ENCODE results near the gene CCDC120.

CCDC120 gene

GRCh38 chrX:49058794-49059193 lies at the start of gene CCDC120:
TSS of gene CCDC120 (plus strand) at chrX:49058999. CDS start at chrX:49062042, 3,043 bp downstream.
- H3K9ac ChIP-seq (ENCODE audit: low read length) = no peak within 1 kb of the TSS
- peaks cover 2% of the 10 kb centered on the region for H3K27me3 ChIP-seq (ENCODE audit: control insufficient read depth, insufficient read depth, low read length)
- H3K4me1 ChIP-seq (ENCODE audit: control insufficient read depth, insufficient read depth, low read length) = no peaks in the 10 kb centered on the region
- H3K27ac ChIP-seq (ENCODE audit: low read depth, low read length) = no peak within 1 kb of the TSS
- no peaks in the 10 kb centered on the region for H3K36me3 ChIP-seq (ENCODE audit: control insufficient read depth, insufficient read depth, low read length)
- H3K4me3 ChIP-seq (ENCODE audit: low read length) = peak within 1 kb of the TSS; percentile 45

GRCh38 chrX:49019050-49019449 lies 39.7 kb upstream of the CCDC120 start:
- no peak overlapping the region for H3K9ac ChIP-seq (ENCODE audit: low read length)
- no peak overlapping the region for H3K27ac ChIP-seq (ENCODE audit: low read depth, low read length)
- no peaks in the 10 kb centered on the region for H3K4me1 ChIP-seq (ENCODE audit: control insufficient read depth, insufficient read depth, low read length)
- no peak overlapping the region for H3K4me3 ChIP-seq (ENCODE audit: low read length)
- no peaks in the 10 kb centered on the region for H3K36me3 ChIP-seq (ENCODE audit: control insufficient read depth, insufficient read depth, low read length)
- H3K27me3 ChIP-seq (ENCODE audit: control insufficient read depth, insufficient read depth, low read length) = no peaks in the 10 kb centered on the region

GRCh38 chrX:49019599-49020249 lies 39.1 kb upstream of the CCDC120 start:
- Histone ChIP-seq H3K4me3 (ENCODE audit: low read length) (no peak overlapping the region), H3K36me3 (ENCODE audit: control insufficient read depth, insufficient read depth, low read length) (no peaks in the 10 kb centered on the region), H3K27me3 (ENCODE audit: control insufficient read depth, insufficient read depth, low read length) (no peaks in the 10 kb centered on the region), H3K4me1 (ENCODE audit: control insufficient read depth, insufficient read depth, low read length) (no peaks in the 10 kb centered on the region), H3K9ac (ENCODE audit: low read length) (no peak overlapping the region), H3K27ac (ENCODE audit: low read depth, low read length) (no peak overlapping the region)

- H3K27me3 ChIP-seq (ENCODE audit: control insufficient read depth, insufficient read depth, low read length) = no peaks in the 10 kb centered on the region
- H3K9ac ChIP-seq (ENCODE audit: low read length) = no peak overlapping the region
- no peak overlapping the region for H3K27ac ChIP-seq (ENCODE audit: low read depth, low read length)
- H3K4me1 ChIP-seq (ENCODE audit: control insufficient read depth, insufficient read depth, low read length) = no peaks in the 10 kb centered on the region
- H3K36me3 ChIP-seq (ENCODE audit: control insufficient read depth, insufficient read depth, low read length) = peaks cover 7% of the 10 kb centered on the region
- no peak overlapping the region for H3K4me3 ChIP-seq (ENCODE audit: low read length)
These were observed 28.9 kb upstream of the CCDC120 start for GRCh38 chrX:49029876-49030275.

GRCh38 chrX:49030283-49030682 lies 28.5 kb upstream of the CCDC120 start:
- Histone ChIP-seq H3K27me3 (ENCODE audit: control insufficient read depth, insufficient read depth, low read length) (no peaks in the 10 kb centered on the region), H3K4me1 (ENCODE audit: control insufficient read depth, insufficient read depth, low read length) (no peaks in the 10 kb centered on the region), H3K36me3 (ENCODE audit: control insufficient read depth, insufficient read depth, low read length) (peaks cover 7% of the 10 kb centered on the region), H3K4me3 (ENCODE audit: low read length) (no peak overlapping the region), H3K9ac (ENCODE audit: low read length) (no peak overlapping the region), H3K27ac (ENCODE audit: low read depth, low read length) (no peak overlapping the region)

GRCh38 chrX:49037883-49038475 lies 20.8 kb upstream of the CCDC120 start:
- Histone ChIP-seq H3K27me3 (ENCODE audit: control insufficient read depth, insufficient read depth, low read length) (no peaks in the 10 kb centered on the region), H3K27ac (ENCODE audit: low read depth, low read length) (no peak overlapping the region), H3K4me3 (ENCODE audit: low read length) (no peak overlapping the region), H3K9ac (ENCODE audit: low read length) (no peak overlapping the region), H3K4me1 (ENCODE audit: control insufficient read depth, insufficient read depth, low read length) (peaks cover 2% of the 10 kb centered on the region), H3K36me3 (ENCODE audit: control insufficient read depth, insufficient read depth, low read length) (peaks cover 17% of the 10 kb centered on the region)

GRCh38 chrX:49039598-49040375 lies 19.0 kb upstream of the CCDC120 start:
- no peak overlapping the region for H3K9ac ChIP-seq (ENCODE audit: low read length)
- H3K4me1 ChIP-seq (ENCODE audit: control insufficient read depth, insufficient read depth, low read length) = peaks cover 2% of the 10 kb centered on the region
- H3K27me3 ChIP-seq (ENCODE audit: control insufficient read depth, insufficient read depth, low read length) = no peaks in the 10 kb centered on the region
- H3K36me3 ChIP-seq (ENCODE audit: control insufficient read depth, insufficient read depth, low read length) = peaks cover 12% of the 10 kb centered on the region
- H3K4me3 ChIP-seq (ENCODE audit: low read length) = peak overlapping the region; percentile 39
- H3K27ac ChIP-seq (ENCODE audit: low read depth, low read length) = peak overlapping the region; percentile 63

- H3K4me3 ChIP-seq (ENCODE audit: low read length) = peak overlapping the region; percentile 39
- H3K27ac ChIP-seq (ENCODE audit: low read depth, low read length) = peak overlapping the region; percentile 63
- H3K27me3 ChIP-seq (ENCODE audit: control insufficient read depth, insufficient read depth, low read length) = no peaks in the 10 kb centered on the region
- H3K4me1 ChIP-seq (ENCODE audit: control insufficient read depth, insufficient read depth, low read length) = peaks cover 2% of the 10 kb centered on the region
- peaks cover 12% of the 10 kb centered on the region for H3K36me3 ChIP-seq (ENCODE audit: control insufficient read depth, insufficient read depth, low read length)
- H3K9ac ChIP-seq (ENCODE audit: low read length) = no peak overlapping the region
These were observed 18.3 kb upstream of the CCDC120 start for GRCh38 chrX:49040376-49040955.

- Histone ChIP-seq H3K9ac (ENCODE audit: low read length) (peak overlapping the region; percentile 28), H3K27me3 (ENCODE audit: control insufficient read depth, insufficient read depth, low read length) (no peaks in the 10 kb centered on the region), H3K27ac (ENCODE audit: low read depth, low read length) (peak overlapping the region; percentile 96), H3K4me3 (ENCODE audit: low read length) (peak overlapping the region; percentile 58), H3K4me1 (ENCODE audit: control insufficient read depth, insufficient read depth, low read length) (peaks cover 2% of the 10 kb centered on the region), H3K36me3 (ENCODE audit: control insufficient read depth, insufficient read depth, low read length) (peaks cover 10% of the 10 kb centered on the region)
These were observed 16.8 kb upstream of the CCDC120 start for GRCh38 chrX:49041744-49042580.

- peak overlapping the region; percentile 58 for H3K4me3 ChIP-seq (ENCODE audit: low read length)
- peak overlapping the region; percentile 28 for H3K9ac ChIP-seq (ENCODE audit: low read length)
- peaks cover 2% of the 10 kb centered on the region for H3K4me1 ChIP-seq (ENCODE audit: control insufficient read depth, insufficient read depth, low read length)
- H3K27ac ChIP-seq (ENCODE audit: low read depth, low read length) = peak overlapping the region; percentile 96
- H3K36me3 ChIP-seq (ENCODE audit: control insufficient read depth, insufficient read depth, low read length) = peaks cover 5% of the 10 kb centered on the region
- H3K27me3 ChIP-seq (ENCODE audit: control insufficient read depth, insufficient read depth, low read length) = no peaks in the 10 kb centered on the region
These were observed 16.1 kb upstream of the CCDC120 start for GRCh38 chrX:49042581-49043219.

- Histone ChIP-seq H3K9ac (ENCODE audit: low read length) (peak within 1 kb of the TSS; percentile 28), H3K4me3 (ENCODE audit: low read length) (peak within 1 kb of the TSS; percentile 58), H3K4me1 (ENCODE audit: control insufficient read depth, insufficient read depth, low read length) (peaks cover 2% of the 10 kb centered on the region), H3K36me3 (ENCODE audit: control insufficient read depth, insufficient read depth, low read length) (no peaks in the 10 kb centered on the region), H3K27me3 (ENCODE audit: control insufficient read depth, insufficient read depth, low read length) (no peaks in the 10 kb centered on the region), H3K27ac (ENCODE audit: low read depth, low read length) (peak within 1 kb of the TSS; percentile 96)
These were observed 15.4 kb upstream of the CCDC120 start, which contains the start of gene TFE3 for GRCh38 chrX:49043220-49043986. TSS of gene TFE3 (minus strand) at chrX:49043357. CDS start at chrX:49043226, 131 bp downstream.

Data from rectal smooth muscle tissue (tissue), 1 donor.